H1 (cell line): ENCODE measurements around the gene GRID1. TPM values are rescaled to one million over a fixed set of nuclear protein-coding genes. Genes with fewer than 3 reads are reported as not detected.

Experiments used
- CTCF ChIA-PET: fragments of 300-600 bp; sonication (Branson Sonifier 250); formaldehyde crosslinking; loops from one replicate; lab custom pipeline; 2021; ENCODE audit not compliant: partially characterized antibody; lab: Charles Lee
- POLR2A ChIA-PET: fragments of 300-600 bp; sonication (Branson Sonifier 250); formaldehyde crosslinking; loops from one replicate; lab custom pipeline; 2021; ENCODE audit warnings: inconsistent platforms; ENCODE audit not compliant: partially characterized antibody; lab: Charles Lee
- DNase-seq, 2 experiments: peaks; one replicate each; pipeline versions ENCODE4 v3.0.0 to v3.0.0-alpha.2; 2010 to 2022; ENCODE audit warnings: low spot score in 2 of 2, low read depth in 1 of 2, mixed read lengths in 1 of 2
- FAIRE-seq: peaks from 2 replicates; lab custom pipeline; 2011; peaks lifted over from hg19 to GRCh38; lab: Jason Lieb, UNC
- H2AFZ ChIP-seq: 2 replicates; pipeline ENCODE4 v1.8.1; 2012; ENCODE audit warnings: low read length, inconsistent platforms
- H2AK5ac ChIP-seq: 2 replicates; pipeline ENCODE4 v1.6.1; 2013; ENCODE audit warnings: low read depth, low read length
- H2BK120ac ChIP-seq: replicated peaks from 2 replicates; pipeline ENCODE3; 2013; ENCODE audit warnings: low read depth, low read length, inconsistent platforms
- H2BK12ac ChIP-seq: 2 replicates; pipeline ENCODE4 v1.6.1; 2013; ENCODE audit warnings: low read depth, low read length
- H2BK15ac ChIP-seq: 2 replicates; pipeline ENCODE4 v1.6.1; 2013; ENCODE audit warnings: low read length
- H2BK20ac ChIP-seq: 2 replicates; pipeline ENCODE4 v1.6.1; 2013; ENCODE audit warnings: low read length
- H2BK5ac ChIP-seq: 2 replicates; pipeline ENCODE4 v1.6.1; 2013; ENCODE audit warnings: low read depth, low read length
- H3K14ac ChIP-seq: 2 replicates; pipeline ENCODE4 v1.6.1; 2013; ENCODE audit warnings: inconsistent platforms; ENCODE audit not compliant: insufficient read length
- H3K18ac ChIP-seq: 2 replicates; pipeline ENCODE4 v1.6.1; 2013; ENCODE audit warnings: low read length; ENCODE audit errors: extremely low read depth
- H3K23ac ChIP-seq: 2 replicates; pipeline ENCODE4 v1.6.1; 2013; ENCODE audit warnings: inconsistent platforms; ENCODE audit not compliant: insufficient read length
- H3K23me2 ChIP-seq: 2 replicates; pipeline ENCODE4 v1.6.1; 2013; ENCODE audit warnings: low read depth, low read length
- H3K27ac ChIP-seq: 2 replicates; pipeline ENCODE4 v1.6.1; 2011; ENCODE audit warnings: low read depth, low read length, inconsistent platforms
- H3K27me3 ChIP-seq, 4 experiments: replicated peaks in 1 of 4; 1 replicate in 1 of 4; 2 replicates in 3 of 4; pipeline versions ENCODE4 v1.6.1 to v1.8.1; 2011 to 2013; ENCODE audit warnings: low read length in 3 of 4, mild to moderate bottlenecking in 3 of 4, inconsistent platforms in 2 of 4, mixed read lengths in 2 of 4, moderate library complexity in 1 of 4; ENCODE audit not compliant: control insufficient read depth in 3 of 4, insufficient read depth in 3 of 4; ENCODE audit errors: extremely low read depth in 1 of 4
- H3K36me3 ChIP-seq, 4 experiments: 2 replicates each; pipeline versions ENCODE4 v1.6.1 to v1.8.1; 2011 to 2013; ENCODE audit warnings: mild to moderate bottlenecking in 4 of 4, low read length in 3 of 4, moderate library complexity in 2 of 4, control low read depth in 1 of 4, inconsistent platforms in 1 of 4; ENCODE audit not compliant: insufficient read depth in 4 of 4, control insufficient read depth in 2 of 4
- H3K4ac ChIP-seq: replicated peaks from 2 replicates; pipeline ENCODE3; 2013; ENCODE audit warnings: low read length, low read depth, mixed read lengths, inconsistent platforms; ENCODE audit not compliant: insufficient read length
- H3K4me1 ChIP-seq, 4 experiments: replicated peaks in 1 of 4; 1 replicate in 1 of 4; 2 replicates in 3 of 4; pipeline versions ENCODE4 v1.6.1 to v1.8.1; 2011 to 2013; ENCODE audit warnings: low read length in 3 of 4, inconsistent platforms in 2 of 4, mixed read lengths in 1 of 4; ENCODE audit not compliant: insufficient read depth in 4 of 4, control insufficient read depth in 3 of 4
- H3K4me2 ChIP-seq, 2 experiments: 2 replicates each; pipeline versions ENCODE4 v1.6.1 to v1.8.1; 2011 to 2013; ENCODE audit warnings: low read depth in 2 of 2, low read length in 2 of 2, control low read depth in 1 of 2, inconsistent platforms in 1 of 2, mild to moderate bottlenecking in 1 of 2; ENCODE audit not compliant: insufficient read depth in 1 of 2
- H3K4me3 ChIP-seq, 4 experiments: fragments of 200-600, 300-600 bp in 1 of 4; sonication (generic), shearing (Covaris generic), sonication (Bioruptor Twin) in 1 of 4; 2 replicates each; pipeline versions ENCODE4 v1.5.1 to v1.8.1; 2011 to 2016; ENCODE audit warnings: low read length in 4 of 4, low read depth in 3 of 4, control low read depth in 2 of 4, inconsistent platforms in 2 of 4, mild to moderate bottlenecking in 2 of 4, mixed read lengths in 1 of 4, moderate library complexity in 1 of 4; ENCODE audit not compliant: insufficient read depth in 2 of 4; ENCODE audit errors: extremely low read depth in 1 of 4
- H3K56ac ChIP-seq: replicated peaks from 2 replicates; pipeline ENCODE3; 2013; ENCODE audit warnings: low read depth, mild to moderate bottlenecking, mixed read lengths, low read length, inconsistent platforms; ENCODE audit not compliant: insufficient read length
- H3K79me1 ChIP-seq: 2 replicates; pipeline ENCODE4 v1.6.1; 2013; ENCODE audit warnings: low read depth, low read length, control low read depth
- H3K79me2 ChIP-seq, 2 experiments: 2 replicates each; pipeline versions ENCODE4 v1.6.1 to v1.8.1; 2012 to 2013; ENCODE audit warnings: low read length in 2 of 2, mild to moderate bottlenecking in 2 of 2, inconsistent platforms in 1 of 2; ENCODE audit not compliant: insufficient read depth in 2 of 2, control insufficient read depth in 1 of 2
- H3K9ac ChIP-seq, 4 experiments: replicated peaks in 1 of 4; 1 replicate in 1 of 4; 2 replicates in 3 of 4; pipeline versions ENCODE4 v1.6.1 to v1.8.1; 2011 to 2013; ENCODE audit warnings: low read depth in 3 of 4, low read length in 3 of 4, control low read depth in 2 of 4, mild to moderate bottlenecking in 2 of 4, moderate library complexity in 2 of 4, inconsistent platforms in 1 of 4; ENCODE audit errors: extremely low read depth in 1 of 4
- H3K9me3 ChIP-seq, 2 experiments: 2 replicates each; pipeline versions ENCODE4 v1.6.1 to v1.8.1; 2012 to 2013; ENCODE audit warnings: mild to moderate bottlenecking in 2 of 2, moderate library complexity in 2 of 2, control low read depth in 1 of 2, inconsistent platforms in 1 of 2, low read depth in 1 of 2, low read length in 1 of 2, mixed read lengths in 1 of 2; ENCODE audit not compliant: insufficient read depth in 2 of 2
- H4K20me1 ChIP-seq, 2 experiments: replicated peaks in 1 of 2; 2 replicates each; pipeline versions ENCODE3 to v1.8.1; 2011 to 2013; ENCODE audit warnings: inconsistent platforms in 2 of 2, low read length in 2 of 2, mild to moderate bottlenecking in 1 of 2; ENCODE audit not compliant: insufficient read depth in 2 of 2, control insufficient read depth in 1 of 2
- H4K5ac ChIP-seq: 2 replicates; pipeline ENCODE4 v1.6.1; 2013; ENCODE audit warnings: low read length, low read depth, mixed read lengths, inconsistent platforms; ENCODE audit not compliant: insufficient read length
- H4K8ac ChIP-seq: 2 replicates; pipeline ENCODE4 v1.8.0; 2013; ENCODE audit warnings: mild to moderate bottlenecking, moderate library complexity, low read length, inconsistent platforms; ENCODE audit not compliant: insufficient read depth; ENCODE audit errors: extremely low read depth
- H4K91ac ChIP-seq: replicated peaks from 2 replicates; pipeline ENCODE3; 2013; ENCODE audit warnings: low read length, mixed read lengths, inconsistent platforms; ENCODE audit not compliant: insufficient read length
- ASH2L ChIP-seq: fragments of 200-600, 300-600 bp; sonication (generic); IDR thresholded peaks from one replicate; pipeline ENCODE4 v1.7.1; 2017; ENCODE audit warnings: low read length
- ATF3 ChIP-seq: IDR thresholded peaks from 2 replicates; pipeline ENCODE4 v1.6.1; 2011; ENCODE audit warnings: low read depth, mild to moderate bottlenecking, low read length; ENCODE audit not compliant: insufficient read depth
- CBX5 ChIP-seq: fragments of 300-800, 300-1000 bp; sonication (generic); IDR thresholded peaks from 2 replicates; pipeline ENCODE4 v1.7.1; 2016; ENCODE audit warnings: antibody characterized with exemption, low read length, low read depth
- CHD1 ChIP-seq: IDR thresholded peaks from 2 replicates; pipeline ENCODE4 v1.6.1; 2012; ENCODE audit warnings: low read depth, low read length, improper control_type of control experiment
- HDAC2 ChIP-seq, 2 experiments: fragments of 300-600 bp in 1 of 2; sonication (generic) in 1 of 2; IDR thresholded peaks; 2 replicates each; pipeline ENCODE4 v1.6.1; 2011 to 2012; ENCODE audit warnings: low read depth in 2 of 2, low read length in 2 of 2, mild to moderate bottlenecking in 2 of 2, moderate library complexity in 2 of 2, borderline replicate concordance in 1 of 2, inconsistent platforms in 1 of 2
- KDM5A ChIP-seq: fragments of 200-600 bp; IDR thresholded peaks from 2 replicates; pipeline ENCODE4 v1.7.1; 2012; ENCODE audit warnings: mild to moderate bottlenecking, low read length, inconsistent platforms, mixed read lengths
- NRF1 ChIP-seq: IDR thresholded peaks from 2 replicates; pipeline ENCODE4 v1.6.1; 2011; ENCODE audit warnings: mild to moderate bottlenecking, low read depth, low read length, improper control_type of control experiment
- POLR2AphosphoS5 ChIP-seq: IDR thresholded peaks from 2 replicates; pipeline ENCODE4 v1.6.1; 2011; ENCODE audit warnings: low read depth, low read length
- RAD21 ChIP-seq, 2 experiments: IDR thresholded peaks in 1 of 2; conservative IDR thresholded peaks in 1 of 2; 2 replicates each; pipeline ENCODE4 v1.6.1; 2011; ENCODE audit warnings: low read depth in 2 of 2, low read length in 2 of 2, improper control_type of control experiment in 1 of 2, inconsistent platforms in 1 of 2, mild to moderate bottlenecking in 1 of 2, moderate library complexity in 1 of 2
- SP1 ChIP-seq: IDR thresholded peaks from 2 replicates; pipeline ENCODE4 v1.6.1; 2011; ENCODE audit warnings: low read depth, low read length
- TAF1 ChIP-seq: IDR thresholded peaks from 2 replicates; pipeline ENCODE4 v1.6.1; 2011; ENCODE audit warnings: mild to moderate bottlenecking, low read depth, low read length
- TBP ChIP-seq: IDR thresholded peaks from 2 replicates; pipeline ENCODE4 v1.6.1; 2011; ENCODE audit warnings: low read depth, low read length, improper control_type of control experiment
- WGBS, 2 experiments: shearing (Covaris generic) in 1 of 2; methylation state at CpG; one replicate each; pipeline versions ENCODE4 v1.1.6 to v1.1.7; 2013 to 2015; ENCODE audit warnings: low lambda C conversion rate in 2 of 2, mixed read lengths in 2 of 2, inconsistent platforms in 1 of 2, low coverage in 1 of 2, missing lambda C conversion rate in 1 of 2; ENCODE audit not compliant: insufficient replicate concordance in 2 of 2, insufficient coverage in 1 of 2, insufficient read length in 1 of 2; ENCODE audit errors: extremely low coverage in 1 of 2, missing lambda C conversion rate in 1 of 2; 5-methylcytosine and 5-hydroxymethylcytosine counted together
- polyA plus RNA-seq, 7 experiments: library from polyadenylated mRNA; depleted of rRNA in 3 of 7; stranded (reverse) in 5 of 7; unstranded in 2 of 7; fragments of >200 nt in 5 of 7; fragments of 200-250 nt in 2 of 7; gene quantifications; 1 replicate in 5 of 7; 2 replicates in 1 of 7; 4 replicates in 1 of 7; pipeline versions ENCODE4 v1.2.1 to v1.2.3, GENCODE V29; 2011 to 2013; ENCODE audit warnings: missing spikeins in 2 of 7, mixed read lengths in 2 of 7
- total RNA-seq: library from RNA; stranded (reverse); fragmentation: NEBNext Ultra II Directional; extraction: Animal tissue kit (Norgen Biotek cat#: 25700); gene quantifications from 2 replicates; pipeline ENCODE4 v1.2.1, GENCODE V29; 2021
- TF ChIP-seq, protein P1 (sequence below): IDR thresholded peaks from 2 replicates; pipeline ENCODE4 v1.6.1; 2012; ENCODE audit warnings: inconsistent platforms

GRID1 gene
- total and polyA plus RNA-seq, 2 of the 8 experiments (the other 6 are each of a cell fraction or from before 2014, with no cell fraction given): 0.22 to 0.30 TPM

GRCh38 chr10:85604136-85604725, 762.4 kb downstream of the GRID1 start:
- DNase-seq (no peak), FAIRE-seq (no peak)
- H3K9me3 ChIP-seq: no peaks in the 10 kb centered on the region; a peak in 1 of 4 replicates
- H2BK120ac ChIP-seq: no peak overlapping the region
- no peaks in the 10 kb centered on the region for H4K20me1 ChIP-seq
- no peak overlapping the region for H2BK15ac ChIP-seq
- H2BK20ac ChIP-seq: no peak overlapping the region
- H4K5ac ChIP-seq: no peak overlapping the region
- H3K27me3 ChIP-seq: no peaks in the 10 kb centered on the region
- no peak overlapping the region for H3K4me2 ChIP-seq
- H3K56ac ChIP-seq: no peak overlapping the region
- H3K9ac ChIP-seq: no peak overlapping the region
- H3K18ac ChIP-seq: no peak overlapping the region
- no peak overlapping the region for H3K27ac ChIP-seq
- no peaks in the 10 kb centered on the region for H3K79me1 ChIP-seq
- no peaks in the 10 kb centered on the region for H3K79me2 ChIP-seq
- no peak overlapping the region for H2AFZ ChIP-seq
- no peak overlapping the region for H3K23ac ChIP-seq
- ChIA-PET CTCF (interaction anchor here (0.7 to 1.4 kb wide), 3 partner anchors 8 to 773 kb away, joined by 3 to 4 read pairs (median 3); no protein-coding TSS in a partner anchor), POLR2A (no interaction called here)
- no peak overlapping the region for H3K14ac ChIP-seq
- peaks cover 2% of the 10 kb centered on the region; the same call in 1 of the 2 replicates for H3K23me2 ChIP-seq
- no peak overlapping the region for H3K4me3 ChIP-seq
- no peak overlapping the region for H3K4ac ChIP-seq
- no peak overlapping the region for H2AK5ac ChIP-seq
- H2BK5ac ChIP-seq: no peak overlapping the region
- no peaks in the 10 kb centered on the region for H3K36me3 ChIP-seq
- WGBS, 2 experiments: 90% methylated on average over 5 of the region's 5 CpGs; no CpG with 5 or more reads in 1 of the 2 experiments
- H2BK12ac ChIP-seq: no peak overlapping the region
- no peak overlapping the region for H4K8ac ChIP-seq
- H4K91ac ChIP-seq: no peak overlapping the region
- no peaks in the 10 kb centered on the region for H3K4me1 ChIP-seq
- TF ChIP-seq HDAC2 (IDR thresholded peaks at IDR 0.05; ENCODE audit: borderline replicate concordance in 1 of 2, low read depth in 2 of 2, low read length in 2 of 2) (no peak), ATF3 (no peak), SP1 (no peak), ASH2L (no peak), CBX5 (no peak), POLR2AphosphoS5 (no peak), TAF1 (no peak), RAD21 (IDR thresholded peaks at IDR 0.05 in 1 of 2, conservative IDR thresholded peaks at IDR 0.05 in 1 of 2; ENCODE audit: low read depth in 2 of 2, low read length in 2 of 2) (no peak), TBP (no peak), CHD1 (no peak), KDM5A (no peak), NRF1 (no peak)
- TF ChIP-seq, protein P1, sequence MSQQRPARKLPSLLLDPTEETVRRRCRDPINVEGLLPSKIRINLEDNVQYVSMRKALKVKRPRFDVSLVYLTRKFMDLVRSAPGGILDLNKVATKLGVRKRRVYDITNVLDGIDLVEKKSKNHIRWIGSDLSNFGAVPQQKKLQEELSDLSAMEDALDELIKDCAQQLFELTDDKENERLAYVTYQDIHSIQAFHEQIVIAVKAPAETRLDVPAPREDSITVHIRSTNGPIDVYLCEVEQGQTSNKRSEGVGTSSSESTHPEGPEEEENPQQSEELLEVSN: no peak
